HepG2 (cell line): ENCODE results near the gene SETD1B. TPM values are rescaled to one million over a fixed set of nuclear protein-coding genes. Genes with fewer than 3 reads are reported as not detected.

ENCODE experiments used
- ATAC-seq: fragments of 200-7000 bp; cut with Tn5 transposase; 3 replicates; pipeline ENCODE4 v1.9.1; 2020; ENCODE audit warnings: mild to moderate bottlenecking, moderate library complexity
- BruUV-seq: library from RNA; stranded (reverse); fragments of 400-500 nt; replicated peaks from 2 replicates; lab custom pipeline; 2021; lab: Mats Ljungman, UMichigan
- CTCF ChIA-PET: fragments of 300-600 bp; formaldehyde crosslinking; extraction: SDS; loops from one replicate; lab custom pipeline; 2021; ENCODE audit warnings: low total read pairs, inconsistent platforms, low intra/inter-chr PET ratio; lab: Yijun Ruan, JAX
- POLR2A ChIA-PET: fragments of 350-600 bp; sonication (Branson Sonifier 250); formaldehyde crosslinking; loops from one replicate; lab custom pipeline; 2020; ENCODE audit warnings: antibody characterized with exemption, inconsistent platforms; lab: Yijun Ruan, JAX
- DNase-seq: peaks from one replicate; pipeline ENCODE4 v3.0.0-alpha.2; 2015; ENCODE audit warnings: low spot score
- FAIRE-seq: peaks from 3 replicates; lab custom pipeline; 2011; peaks lifted over from hg19 to GRCh38; lab: Jason Lieb, UNC
- H2AFZ ChIP-seq: one replicate; pipeline ENCODE4 v1.6.1; 2011; ENCODE audit warnings: low read length, inconsistent platforms
- H3K27ac ChIP-seq: fragments of 300-600 bp; 3 replicates; pipeline ENCODE4 v1.8.0; 2011; ENCODE audit warnings: mixed run types, mild to moderate bottlenecking, mixed read lengths, low read length, inconsistent platforms; ENCODE audit not compliant: insufficient read depth; ENCODE audit errors: extremely low read length
- H3K27me3 ChIP-seq, 2 experiments: fragments of 200-600 bp in 1 of 2; 2 replicates in 1 of 2; 3 replicates in 1 of 2; pipeline versions ENCODE4 v1.6.0 to v1.8.0; 2011; ENCODE audit warnings: low read length in 2 of 2, mild to moderate bottlenecking in 2 of 2, moderate library complexity in 2 of 2, inconsistent platforms in 1 of 2; ENCODE audit not compliant: insufficient read depth in 2 of 2, control insufficient read depth in 1 of 2
- H3K36me3 ChIP-seq, 2 experiments: fragments of 200-600 bp in 1 of 2; replicated peaks in 1 of 2; 2 replicates in 1 of 2; 3 replicates in 1 of 2; pipeline versions ENCODE4 v1.5.1 to v1.8.0; 2011; ENCODE audit warnings: low read length in 2 of 2, inconsistent platforms in 1 of 2; ENCODE audit not compliant: insufficient read depth in 2 of 2, control insufficient read depth in 1 of 2
- H3K4me1 ChIP-seq: 2 replicates; pipeline ENCODE4 v1.5.1; 2012; ENCODE audit warnings: low read length, inconsistent platforms; ENCODE audit not compliant: insufficient read depth
- H3K4me2 ChIP-seq: 2 replicates; pipeline ENCODE4 v1.6.0; 2011; ENCODE audit warnings: low read depth, low read length, inconsistent platforms
- H3K4me3 ChIP-seq, 3 experiments: fragments of 200-600 bp in 1 of 3; sonication (generic), shearing (Covaris generic) in 1 of 3; replicated peaks in 1 of 3; 2 replicates each; pipeline ENCODE4 v1.5.1; 2011 to 2016; ENCODE audit warnings: low read length in 3 of 3, inconsistent platforms in 2 of 3, low read depth in 2 of 3, mild to moderate bottlenecking in 2 of 3, control low read depth in 1 of 3, mixed read lengths in 1 of 3; ENCODE audit not compliant: insufficient read depth in 1 of 3
- H3K79me2 ChIP-seq: one replicate; pipeline ENCODE4 v1.6.1; 2011; ENCODE audit warnings: low read length, inconsistent platforms; ENCODE audit not compliant: insufficient read depth
- H3K9ac ChIP-seq: 2 replicates; pipeline ENCODE4 v1.6.0; 2011; ENCODE audit warnings: mild to moderate bottlenecking, low read depth, low read length, inconsistent platforms; ENCODE audit not compliant: insufficient read depth
- H3K9me3 ChIP-seq: 2 replicates; pipeline ENCODE4 v1.5.1; 2012; ENCODE audit warnings: mild to moderate bottlenecking, low read length
- H4K20me1 ChIP-seq: 2 replicates; pipeline ENCODE4 v1.6.0; 2011; ENCODE audit warnings: inconsistent platforms, mild to moderate bottlenecking, low read length, moderate library complexity; ENCODE audit not compliant: insufficient read depth
- AGO2 ChIP-seq: fragments of 200-400 bp; formaldehyde crosslinking; optimal IDR thresholded peaks from 2 replicates; pipeline ENCODE3; 2017; ENCODE audit warnings: mild to moderate bottlenecking, low read depth, low read length, moderate library complexity
- ATF3 ChIP-seq: sonication (generic); formaldehyde crosslinking; IDR thresholded peaks from 2 replicates; pipeline ENCODE4 v1.4.0; 2020; ENCODE audit warnings: missing genetic modification reagents
- CREM ChIP-seq, 2 experiments: sonication (generic) in 1 of 2; formaldehyde crosslinking in 1 of 2; IDR thresholded peaks; 2 replicates each; pipeline versions ENCODE4 v1.4.0 to v1.6.1; 2016 to 2020; ENCODE audit warnings: antibody characterized with exemption in 1 of 2, mild to moderate bottlenecking in 1 of 2, missing genetic modification reagents in 1 of 2
- GATAD1 ChIP-seq: IDR thresholded peaks from 2 replicates; pipeline ENCODE4 v1.6.1; 2016; ENCODE audit warnings: missing genetic modification reagents, missing compliant biosample characterization
- GPN1 ChIP-seq: sonication (generic); formaldehyde crosslinking; IDR thresholded peaks from 2 replicates; pipeline ENCODE4 v1.5.1; 2020; ENCODE audit warnings: missing genetic modification reagents, borderline replicate concordance
- IRF2 ChIP-seq: IDR thresholded peaks from 2 replicates; pipeline ENCODE4 v1.6.1; 2018; ENCODE audit warnings: missing genetic modification reagents, missing compliant biosample characterization
- PAWR ChIP-seq: sonication (generic); formaldehyde crosslinking; IDR thresholded peaks from 2 replicates; pipeline ENCODE4 v1.4.0; 2020; ENCODE audit warnings: missing genetic modification reagents, mild to moderate bottlenecking, borderline replicate concordance
- POLR2G ChIP-seq: fragments of 200-400 bp; formaldehyde crosslinking; IDR thresholded peaks from 2 replicates; pipeline ENCODE4 v1.6.1; 2018; ENCODE audit warnings: mild to moderate bottlenecking, low read depth, low read length, moderate library complexity
- RARG ChIP-seq: sonication (generic); formaldehyde crosslinking; IDR thresholded peaks from 2 replicates; pipeline ENCODE4 v1.4.0; 2020; ENCODE audit warnings: low read depth, mild to moderate bottlenecking, missing genetic modification reagents
- REXO4 ChIP-seq: sonication (generic); formaldehyde crosslinking; IDR thresholded peaks from 2 replicates; pipeline ENCODE4 v1.8.0; 2022; ENCODE audit warnings: missing genetic modification reagents, mild to moderate bottlenecking, borderline replicate concordance
- SAP130 ChIP-seq: IDR thresholded peaks from 2 replicates; pipeline ENCODE4 v1.6.1; 2016; ENCODE audit warnings: low read depth
- SP4 ChIP-seq: sonication (generic); formaldehyde crosslinking; IDR thresholded peaks from 2 replicates; pipeline ENCODE4 v1.8.1; 2023; ENCODE audit warnings: mild to moderate bottlenecking, missing genetic modification reagents
- THAP11 ChIP-seq: IDR thresholded peaks from 2 replicates; pipeline ENCODE4 v1.6.1; 2016; ENCODE audit warnings: missing biosample characterization, missing genetic modification reagents
- ZKSCAN1 ChIP-seq: fragments of 150-350 bp; IDR thresholded peaks from 2 replicates; pipeline ENCODE4 v1.6.1; 2014; ENCODE audit warnings: low read length
- WGBS: methylation state at CpG from one replicate; pipeline ENCODE4 v1.1.6; 2017; ENCODE audit warnings: low lambda C conversion rate; 5-methylcytosine and 5-hydroxymethylcytosine counted together
- in situ Hi-C: cut with HindIII; loops from 2 replicates; pipeline ENCODE4 v1.10.0; 2017; ENCODE audit warnings: low pct_unique_long_range_greater_than_20kb; ENCODE audit not compliant: extremely low pct_ligation_motif_present
- intact Hi-C: fragments of 100-400 bp; cut with micrococcal nuclease; formaldehyde crosslinking; loops from one replicate; pipeline ENCODE4 v1.10.0; 2022; ENCODE audit not compliant: unreplicated experiment
- polyA plus RNA-seq, 8 experiments: library from polyadenylated mRNA; depleted of rRNA in 3 of 8; stranded (reverse) in 7 of 8; unstranded in 1 of 8; fragments of >200 nt; fragmentation: Illumina TruSeq in 4 of 8; extraction: Trizol in 4 of 8; gene quantifications; 2 replicates each; pipeline versions ENCODE4 v1.2.1 to v1.2.3, GENCODE V29; 2011 to 2016; ENCODE audit warnings: low read depth in 4 of 8, missing spikeins in 1 of 8, mixed read lengths in 1 of 8; ENCODE audit not compliant: insufficient read depth in 1 of 8
- total RNA-seq, 5 experiments: library from RNA; depleted of rRNA; stranded (reverse); fragments of >200 nt; fragmentation: Illumina TruSeq; extraction: Trizol; gene quantifications; 2 replicates each; pipeline ENCODE4 v1.2.3, GENCODE V29; 2016; ENCODE audit warnings: low read depth in 1 of 5
- TF ChIP-seq, protein P1 (sequence below): sonication (generic); formaldehyde crosslinking; IDR thresholded peaks from 2 replicates; pipeline ENCODE4 v1.8.0; 2023; ENCODE audit warnings: mild to moderate bottlenecking, missing genetic modification reagents
- TF ChIP-seq, protein P2 (sequence below): sonication (generic); formaldehyde crosslinking; IDR thresholded peaks from 2 replicates; pipeline ENCODE4 v1.5.1; 2020; ENCODE audit warnings: mild to moderate bottlenecking, missing genetic modification reagents

SETD1B gene
- total and polyA plus RNA-seq, 2 of the 13 experiments (the other 11 are each of a cell fraction or from before 2014, with no cell fraction given) = 1.1 to 1.4 TPM

- Histone ChIP-seq H3K9ac (peak overlapping the region; percentile 98), H3K4me1 (peaks cover 41% of the 10 kb centered on the region), H4K20me1 (0 out of 2 replicates have a peak, but pooled peaks cover under 1% of the 10 kb centered on the region), H3K27ac (peak overlapping the region; percentile 99), H3K79me2 (peaks cover 62% of the 10 kb centered on the region), H3K4me3 (peak overlapping the region; percentile 71 to 80 (median 79)), H2AFZ (no peak overlapping the region), H3K9me3 (no peaks in the 10 kb centered on the region), H3K4me2 (peak overlapping the region; percentile 96), H3K36me3 (no peaks in the 10 kb centered on the region), H3K27me3 (no peaks in the 10 kb centered on the region; a peak in 1 of 5 replicates)
- no peak for FAIRE-seq
- POLR2A ChIA-PET = interaction anchor here (0.5 to 14.5 kb wide), 14 partner anchors 4 to 123 kb away, joined by 3 to 393 read pairs (median 8); partner anchors contain the start of genes HPD, PSMD9, RHOF and SETD1B
- CTCF ChIA-PET = no interaction called here
- ATAC-seq = no peak
- in situ Hi-C loops = no loop called here
- BruUV-seq = TSS peak; percentile 50
- intact Hi-C loops = no loop called here
- DNase-seq = no peak
- 1% methylated on average over 18 of the region's 18 CpGs for WGBS
- TF ChIP-seq AGO2 = peak; percentile 67
- TF ChIP-seq CREM (IDR thresholded peaks at IDR 0.05) = 0 out of 2 replicates have a peak, but pooled peaks have one; percentile 10
- TF ChIP-seq CREM (CRISPR knock-in tag; IDR thresholded peaks at IDR 0.05) = no peak
- TF ChIP-seq REXO4 (CRISPR knock-in tag) = no peak
- TF ChIP-seq PAWR (CRISPR knock-in tag) = peak; percentile 47; the same call in 1 of the 2 replicates
- TF ChIP-seq ATF3 (CRISPR knock-in tag) = no peak
- no peak for TF ChIP-seq ZKSCAN1
- no peak for TF ChIP-seq IRF2 (CRISPR knock-in tag)
- TF ChIP-seq SAP130 (CRISPR knock-in tag) = 0 out of 2 replicates have a peak, but pooled peaks have one; percentile 3
- TF ChIP-seq GATAD1 (CRISPR knock-in tag) = no peak
- TF ChIP-seq RARG = peak; percentile 54; the same call in 1 of the 2 replicates
- TF ChIP-seq, protein P1, sequence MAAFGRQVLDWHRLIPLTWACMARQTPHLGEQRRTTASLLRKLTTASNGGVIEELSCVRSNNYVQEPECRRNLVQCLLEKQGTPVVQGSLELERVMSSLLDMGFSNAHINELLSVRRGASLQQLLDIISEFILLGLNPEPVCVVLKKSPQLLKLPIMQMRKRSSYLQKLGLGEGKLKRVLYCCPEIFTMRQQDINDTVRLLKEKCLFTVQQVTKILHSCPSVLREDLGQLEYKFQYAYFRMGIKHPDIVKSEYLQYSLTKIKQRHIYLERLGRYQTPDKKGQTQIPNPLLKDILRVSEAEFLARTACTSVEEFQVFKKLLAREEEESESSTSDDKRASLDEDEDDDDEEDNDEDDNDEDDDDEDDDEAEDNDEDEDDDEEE (CRISPR knock-in tag) = no peak
- TF ChIP-seq, protein P2, sequence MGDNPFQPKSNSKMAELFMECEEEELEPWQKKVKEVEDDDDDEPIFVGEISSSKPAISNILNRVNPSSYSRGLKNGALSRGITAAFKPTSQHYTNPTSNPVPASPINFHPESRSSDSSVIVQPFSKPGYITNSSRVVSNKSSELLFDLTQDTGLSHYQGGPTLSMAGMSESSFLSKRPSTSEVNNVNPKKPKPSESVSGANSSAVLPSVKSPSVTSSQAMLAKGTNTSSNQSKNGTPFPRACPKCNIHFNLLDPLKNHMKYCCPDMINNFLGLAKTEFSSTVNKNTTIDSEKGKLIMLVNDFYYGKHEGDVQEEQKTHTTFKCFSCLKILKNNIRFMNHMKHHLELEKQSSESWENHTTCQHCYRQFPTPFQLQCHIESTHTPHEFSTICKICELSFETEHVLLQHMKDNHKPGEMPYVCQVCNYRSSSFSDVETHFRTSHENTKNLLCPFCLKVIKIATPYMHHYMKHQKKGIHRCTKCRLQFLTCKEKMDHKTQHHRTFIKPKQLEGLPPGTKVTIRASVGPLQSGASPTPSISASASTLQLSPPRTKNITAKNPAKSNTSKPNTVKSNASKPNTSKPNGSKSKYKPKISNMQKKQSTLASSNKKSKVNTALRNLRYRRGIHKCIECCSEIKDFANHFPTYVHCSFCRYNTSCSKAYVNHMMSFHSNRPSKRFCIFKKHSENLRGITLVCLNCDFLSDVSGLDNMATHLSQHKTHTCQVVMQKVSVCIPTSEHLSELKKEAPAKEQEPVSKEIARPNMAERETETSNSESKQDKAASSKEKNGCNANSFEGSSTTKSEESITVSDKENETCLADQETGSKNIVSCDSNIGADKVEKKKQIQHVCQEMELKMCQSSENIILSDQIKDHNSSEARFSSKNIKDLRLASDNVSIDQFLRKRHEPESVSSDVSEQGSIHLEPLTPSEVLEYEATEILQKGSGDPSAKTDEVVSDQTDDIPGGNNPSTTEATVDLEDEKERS (CRISPR knock-in tag) = 0 out of 2 replicates have a peak, but pooled peaks have one; percentile 6
- TF ChIP-seq GPN1 (CRISPR knock-in tag) = no peak
- no peak for TF ChIP-seq THAP11 (CRISPR knock-in tag)
- TF ChIP-seq POLR2G = peak; percentile 58
- TF ChIP-seq SP4 (CRISPR knock-in tag) = no peak
Measured at GRCh38 chr12:121801595-121802484, 2.0 kb upstream of the SETD1B start.
